Fibroblast of lung (primary cell): ENCODE results near the gene UNCX. TPM values are rescaled to one million over a fixed set of nuclear protein-coding genes. Genes with fewer than 3 reads are reported as not detected.

ENCODE experiments used
- DNase-seq, 2 donors: peaks; one replicate each; pipeline versions ENCODE4 v3.0.0 to v3.0.0-alpha.2; 2010; ENCODE audit warnings: low read depth in 2 of 2
- H2AFZ ChIP-seq: 2 replicates; pipeline ENCODE4 v1.5.1; 2012; ENCODE audit warnings: low read length, control low read depth, inconsistent platforms
- H3K27ac ChIP-seq: 2 replicates; pipeline ENCODE4 v1.5.1; 2011; ENCODE audit warnings: low read length, control low read depth; ENCODE audit not compliant: insufficient read depth
- H3K27me3 ChIP-seq: 2 replicates; pipeline ENCODE4 v1.5.1; 2011; ENCODE audit warnings: mild to moderate bottlenecking, low read length; ENCODE audit not compliant: control insufficient read depth, insufficient read depth
- H3K36me3 ChIP-seq: 2 replicates; pipeline ENCODE4 v1.5.1; 2011; ENCODE audit warnings: low read length; ENCODE audit not compliant: control insufficient read depth, insufficient read depth
- H3K4me1 ChIP-seq: 2 replicates; pipeline ENCODE4 v1.5.1; 2011; ENCODE audit warnings: low read length; ENCODE audit not compliant: control insufficient read depth, insufficient read depth; ENCODE audit errors: extremely low read depth
- H3K4me2 ChIP-seq: 2 replicates; pipeline ENCODE4 v1.5.1; 2011; ENCODE audit warnings: low read length, control low read depth; ENCODE audit not compliant: insufficient read depth; ENCODE audit errors: extremely low read depth
- H3K4me3 ChIP-seq, 4 experiments: fragments of 200-600 bp in 1 of 4; sonication (generic) in 1 of 4; replicated peaks in 1 of 4; 2 replicates each; pipeline ENCODE4 v1.5.1; 2011 to 2016; ENCODE audit warnings: low read length in 4 of 4, low read depth in 3 of 4, mild to moderate bottlenecking in 3 of 4, control low read depth in 2 of 4, inconsistent platforms in 1 of 4, mixed read lengths in 1 of 4; ENCODE audit not compliant: insufficient read depth in 1 of 4; ENCODE audit errors: control extremely low read depth in 1 of 4
- H3K79me2 ChIP-seq: 2 replicates; pipeline ENCODE4 v1.5.1; 2012; ENCODE audit warnings: mild to moderate bottlenecking, low read length, inconsistent platforms; ENCODE audit not compliant: control insufficient read depth, insufficient read depth
- H3K9ac ChIP-seq: 2 replicates; pipeline ENCODE4 v1.5.1; 2011; ENCODE audit warnings: mild to moderate bottlenecking, low read length, control low read depth; ENCODE audit not compliant: insufficient read depth
- H3K9me3 ChIP-seq: 2 replicates; pipeline ENCODE4 v1.5.1; 2012; ENCODE audit warnings: low read depth, low read length; ENCODE audit not compliant: control insufficient read depth, insufficient read depth
- H4K20me1 ChIP-seq: 2 replicates; pipeline ENCODE4 v1.5.1; 2011; ENCODE audit warnings: low read length; ENCODE audit not compliant: control insufficient read depth, insufficient read depth; ENCODE audit errors: extremely low read depth
- CTCF ChIP-seq, 2 donors: IDR thresholded peaks in 1 of 2; conservative IDR thresholded peaks in 1 of 2; 1 replicate in 1 of 2; 2 replicates in 1 of 2; pipeline ENCODE4 v1.5.1; 2011 to 2012; ENCODE audit warnings: low read length in 2 of 2, control low read depth in 1 of 2, inconsistent platforms in 1 of 2, low read depth in 1 of 2, mild to moderate bottlenecking in 1 of 2
- EZH2 ChIP-seq: IDR thresholded peaks from 2 replicates; pipeline ENCODE4 v1.5.1; 2012; ENCODE audit warnings: low read length, control low read depth, mild to moderate bottlenecking; ENCODE audit errors: missing control alignments
- polyA plus RNA-seq, 2 donors: library from polyadenylated mRNA; depleted of rRNA in 1 of 2; stranded (reverse) in 1 of 2; unstranded in 1 of 2; fragments of >200 nt; gene quantifications; 2 replicates each; pipeline ENCODE4 v1.2.1, GENCODE V29; 2011 to 2012; ENCODE audit warnings: missing spikeins in 1 of 2
- total RNA-seq: library from RNA; depleted of rRNA; stranded (reverse); fragments of >200 nt; gene quantifications from 2 replicates; pipeline ENCODE4 v1.2.1, GENCODE V29; 2014

The UNCX gene
- total and polyA plus RNA-seq, 2 donors (not counting 1 experiment from before 2014, with no cell fraction given) = not detected

- Histone ChIP-seq H3K4me3 (no peak overlapping the region), H3K4me2 (no peak overlapping the region), H4K20me1 (no peaks in the 10 kb centered on the region), H3K9me3 (no peaks in the 10 kb centered on the region), H3K27me3 (no peaks in the 10 kb centered on the region), H3K9ac (no peak overlapping the region), H3K27ac (no peak overlapping the region), H3K79me2 (no peaks in the 10 kb centered on the region), H3K4me1 (no peaks in the 10 kb centered on the region), H2AFZ (no peak overlapping the region), H3K36me3 (no peaks in the 10 kb centered on the region)
- DNase-seq = no peak
- TF ChIP-seq EZH2 = no peak
- TF ChIP-seq CTCF (conservative IDR thresholded peaks at IDR 0.05 in 1 of 2, IDR thresholded peaks at IDR 0.05 in 1 of 2; ENCODE audit: low read depth in 1 of 2, low read length in 2 of 2) = no peak
Observed at GRCh38 chr7:1281068-1281467, 48.4 kb downstream of the UNCX start.

- H3K9me3 ChIP-seq = no peaks in the 10 kb centered on the region
- no peaks in the 10 kb centered on the region for H3K79me2 ChIP-seq
- no peak overlapping the region for H3K9ac ChIP-seq
- H3K27ac ChIP-seq = no peak overlapping the region
- no peaks in the 10 kb centered on the region for H3K4me1 ChIP-seq
- no peaks in the 10 kb centered on the region for H3K27me3 ChIP-seq
- TF ChIP-seq CTCF (conservative IDR thresholded peaks at IDR 0.05 in 1 of 2, IDR thresholded peaks at IDR 0.05 in 1 of 2; ENCODE audit: low read depth in 1 of 2, low read length in 2 of 2) = no peak
- no peak for TF ChIP-seq EZH2
- DNase-seq = no peak
- no peaks in the 10 kb centered on the region for H4K20me1 ChIP-seq
- H3K4me2 ChIP-seq = no peak overlapping the region
- no peak overlapping the region for H3K4me3 ChIP-seq
- no peak overlapping the region for H2AFZ ChIP-seq
- no peaks in the 10 kb centered on the region for H3K36me3 ChIP-seq
Observed at GRCh38 chr7:1282679-1283078, 50.0 kb downstream of the UNCX start.

GRCh38 chr7:1283337-1283736, 50.7 kb downstream of the UNCX start:
- TF ChIP-seq EZH2 (no peak), CTCF (conservative IDR thresholded peaks at IDR 0.05 in 1 of 2, IDR thresholded peaks at IDR 0.05 in 1 of 2; ENCODE audit: low read depth in 1 of 2, low read length in 2 of 2) (no peak)
- Histone ChIP-seq H3K27ac (no peak overlapping the region), H3K4me3 (no peak overlapping the region), H3K79me2 (no peaks in the 10 kb centered on the region), H4K20me1 (no peaks in the 10 kb centered on the region), H3K9me3 (no peaks in the 10 kb centered on the region), H3K4me1 (no peaks in the 10 kb centered on the region), H3K9ac (no peak overlapping the region), H3K4me2 (no peak overlapping the region), H2AFZ (no peak overlapping the region), H3K36me3 (no peaks in the 10 kb centered on the region), H3K27me3 (no peaks in the 10 kb centered on the region)
- no peak for DNase-seq
